HG02759 (cell line): ENCODE measurements around the gene AGAP1.
"Not testable (repeated sequence)": the region's sequence is repeated elsewhere in the genome, so short reads cannot be mapped to it uniquely, and the experiment has no call there.

Experiments used
- ATAC-seq: cut with Tn5 transposase; IDR thresholded peaks from one replicate; pipeline ENCODE4 v1.9.1; 2021; ENCODE audit warnings: mild to moderate bottlenecking, moderate library complexity; ENCODE audit not compliant: unreplicated experiment

AGAP1 gene

GRCh38 chr2:236045251-236046235 is 551.7 kb downstream of the AGAP1 start:
- no peak for ATAC-seq

GRCh38 chr2:236046715-236047114 is 552.9 kb downstream of the AGAP1 start:
- ATAC-seq = no peak

DNA sequence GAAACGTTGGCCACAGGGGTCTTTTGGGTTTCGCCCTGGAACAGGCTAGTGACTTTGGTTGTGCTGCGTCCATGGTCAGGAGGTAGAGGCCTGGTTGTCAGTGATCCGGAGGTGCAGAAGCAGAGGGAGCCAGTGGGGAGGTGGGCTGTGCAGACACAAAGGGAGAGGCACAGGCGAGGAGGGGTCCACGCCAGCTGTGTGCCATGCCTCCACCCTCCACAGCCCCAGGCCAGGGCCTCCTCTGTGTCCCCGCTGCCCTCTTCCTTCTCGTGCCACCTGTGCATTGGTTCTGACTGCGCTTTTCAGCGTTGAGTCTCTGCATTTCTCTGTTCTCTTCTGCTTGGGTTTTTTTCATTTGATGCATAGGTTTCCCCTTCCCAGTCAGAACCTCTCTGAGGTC is 553.3 kb downstream of the AGAP1 start:
- no peak for ATAC-seq

- ATAC-seq = no peak
Measured at GRCh38 chr2:236047886-236048540, 554.2 kb downstream of the AGAP1 start.

DNA sequence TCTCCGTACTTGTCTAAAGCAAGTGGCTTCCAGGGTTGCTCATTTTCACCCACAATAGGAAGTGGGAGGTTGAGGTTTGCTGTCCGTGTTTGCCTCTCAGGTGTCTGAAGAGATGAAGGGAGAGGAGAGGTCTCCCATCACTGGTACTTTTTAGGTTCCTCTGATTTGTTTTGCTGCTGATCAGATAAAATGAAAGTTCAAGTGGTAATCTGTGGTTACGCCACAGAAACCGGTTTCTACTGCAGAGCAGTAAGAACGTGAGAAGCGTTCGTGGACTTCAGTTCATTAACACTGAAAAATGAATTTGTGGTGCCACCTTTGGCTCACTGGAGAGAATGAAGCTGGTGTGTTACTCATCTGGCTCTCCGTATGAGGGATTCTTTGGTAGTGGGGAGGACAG is 556.1 kb downstream of the AGAP1 start:
- ATAC-seq = no peak

- ATAC-seq = no peak
Measured at GRCh38 chr2:236051351-236051750, 557.5 kb downstream of the AGAP1 start.

DNA sequence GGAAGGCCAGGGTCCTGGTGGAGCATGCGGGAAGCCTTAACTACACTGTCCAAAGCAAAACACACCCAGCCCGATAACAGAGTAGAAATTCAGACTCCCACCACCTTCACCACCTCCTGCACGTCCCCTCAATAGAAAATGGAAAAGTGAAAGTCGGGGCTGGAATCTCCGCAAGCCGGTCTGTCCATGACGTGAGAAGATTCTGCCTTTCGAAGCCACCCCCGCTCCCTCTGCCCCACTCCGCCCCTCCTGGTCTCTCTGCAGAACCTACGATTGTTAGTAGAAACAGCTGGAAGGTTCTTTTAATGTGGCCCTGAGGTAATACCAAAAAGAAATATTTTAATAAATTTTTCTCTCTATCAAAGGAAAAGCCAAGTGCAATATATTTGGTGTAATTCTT is 558.0 kb downstream of the AGAP1 start:
- no peak for ATAC-seq

- no peak for ATAC-seq
Measured at GRCh38 chr2:236052206-236052605, 558.4 kb downstream of the AGAP1 start.

DNA sequence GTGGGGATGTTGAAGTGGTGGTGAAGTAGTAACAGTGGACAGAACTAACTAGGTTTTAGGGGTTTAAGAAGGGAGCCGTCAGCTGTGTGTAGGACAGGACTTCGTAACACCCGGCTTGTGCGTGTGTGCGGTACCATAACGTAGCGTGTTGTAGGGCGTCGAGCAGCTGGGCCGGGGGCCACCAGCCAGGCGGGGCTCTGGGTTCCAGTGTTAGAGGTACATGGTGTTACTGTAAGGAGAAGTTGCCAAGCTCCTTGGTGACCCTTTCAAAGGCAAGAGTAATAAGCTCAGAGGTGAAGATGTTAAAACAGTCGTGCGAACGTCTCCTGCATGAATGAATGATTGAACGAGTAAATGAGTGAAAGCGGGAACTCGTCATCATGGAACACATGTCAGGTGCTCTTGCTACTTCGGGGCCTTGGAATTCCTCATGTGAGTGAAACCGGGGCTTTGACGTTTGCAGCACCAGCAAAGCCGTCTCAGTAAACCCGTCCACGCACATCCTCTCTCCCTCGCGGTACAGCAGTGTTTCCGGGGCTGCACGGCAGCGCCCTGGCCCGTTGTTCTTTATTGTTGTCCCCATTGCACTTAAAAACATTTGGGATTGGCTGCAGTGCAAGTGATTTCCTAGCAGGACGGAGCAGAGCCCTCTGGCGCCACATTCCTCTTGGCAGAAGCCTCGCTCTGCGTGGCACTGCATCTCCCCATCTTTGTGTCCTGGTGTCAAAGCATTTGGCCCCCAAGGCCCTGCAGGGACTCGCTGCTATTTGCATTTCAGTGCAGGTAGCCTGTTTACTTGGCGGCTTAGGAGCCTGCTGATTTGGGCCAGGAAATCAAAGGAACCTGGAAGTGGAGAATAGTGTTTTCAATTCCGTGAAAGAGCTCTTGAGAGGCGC is 559.3 kb downstream of the AGAP1 start:
- no peak for ATAC-seq

- ATAC-seq = no peak
Measured at GRCh38 chr2:236054125-236054524, 560.3 kb downstream of the AGAP1 start.

DNA sequence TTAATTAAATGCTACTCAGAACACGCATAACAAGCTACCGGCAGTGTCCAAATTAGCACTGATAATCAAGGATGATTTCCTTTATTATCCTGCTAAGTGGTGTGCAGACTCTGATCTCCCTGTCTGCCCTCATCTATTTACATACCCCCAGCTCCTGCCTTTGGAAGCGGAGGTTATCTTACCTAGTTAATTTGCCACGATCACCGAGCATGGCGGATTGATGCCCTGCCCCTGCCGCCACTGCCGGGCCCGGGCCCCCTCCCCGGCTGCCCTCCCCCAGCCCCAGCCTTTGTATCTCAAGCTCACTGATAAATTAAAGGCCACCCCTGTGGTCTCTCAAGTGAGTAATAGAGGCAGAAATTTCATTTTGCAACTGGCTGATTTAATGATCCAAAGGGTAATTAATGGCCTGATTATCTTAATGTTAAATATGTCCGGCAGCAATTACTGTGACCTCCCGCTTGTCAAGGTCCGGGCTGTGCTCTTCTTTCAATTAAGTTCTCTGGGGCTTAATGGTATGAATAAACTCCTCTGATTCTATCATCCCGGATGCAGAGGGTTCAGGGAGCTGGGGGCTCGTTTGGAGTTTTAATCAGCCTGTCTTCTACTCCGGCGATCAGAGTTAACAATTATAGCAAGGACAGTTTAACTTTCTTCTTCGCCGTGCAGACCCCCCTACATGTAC is 560.9 kb downstream of the AGAP1 start:
- no peak for ATAC-seq

DNA sequence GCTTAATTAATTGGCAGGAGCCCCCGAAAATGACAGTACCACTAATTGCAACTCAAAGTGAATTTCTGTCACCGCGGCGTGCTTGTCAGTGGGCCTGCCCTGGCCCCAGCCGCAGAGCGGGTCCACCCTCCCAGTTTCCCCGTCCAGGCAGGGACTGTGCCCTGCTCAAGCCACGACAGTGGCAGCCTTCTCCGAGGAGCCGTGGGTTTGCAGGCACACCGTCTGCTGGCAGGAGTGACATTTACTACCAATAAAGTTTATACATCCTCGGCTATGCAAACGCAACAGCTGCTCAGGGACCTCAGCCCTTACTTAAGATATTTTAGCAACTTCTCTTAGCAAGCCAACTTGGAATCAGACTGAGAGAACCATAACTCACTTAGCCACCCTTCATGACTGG is 561.6 kb downstream of the AGAP1 start:
- no peak for ATAC-seq

DNA sequence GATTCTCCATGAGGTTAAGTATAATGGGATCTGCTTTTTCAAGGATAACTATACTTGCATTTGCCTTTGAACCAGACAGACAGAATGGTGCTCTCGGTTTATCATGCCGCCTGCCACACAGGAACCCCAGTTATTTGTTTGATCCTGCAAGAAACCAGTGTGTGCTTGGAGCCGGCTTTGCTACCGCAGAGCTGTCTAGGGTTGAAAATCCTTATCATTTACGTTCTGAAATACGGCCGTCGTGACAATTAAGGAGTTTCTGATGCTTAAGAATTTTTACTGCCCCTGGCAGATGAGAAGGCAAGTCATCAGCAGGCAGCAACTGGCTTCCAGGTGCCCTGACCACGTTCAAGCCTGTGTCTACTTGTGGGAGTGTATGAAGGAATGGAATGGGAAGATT is 562.3 kb downstream of the AGAP1 start:
- ATAC-seq = no peak

DNA sequence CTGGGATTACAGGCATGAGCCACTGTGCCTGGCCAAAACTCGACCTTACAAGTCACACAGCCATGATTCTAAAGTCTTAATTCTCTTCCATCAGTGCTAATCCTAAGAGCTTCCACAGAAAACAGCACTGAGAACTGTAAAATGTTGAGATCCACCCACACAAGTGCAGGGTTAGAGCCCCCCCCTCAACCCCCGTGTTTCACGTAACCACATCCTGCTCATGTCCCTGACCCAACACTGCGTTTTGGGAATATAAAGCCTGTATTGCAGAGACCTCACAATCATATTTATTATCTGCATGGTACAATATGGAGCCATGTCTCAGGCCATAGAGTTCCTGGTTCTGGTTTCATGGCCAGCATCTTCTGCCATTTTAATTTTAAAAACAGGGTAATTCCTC is 563.5 kb downstream of the AGAP1 start:
- ATAC-seq = no peak

GRCh38 chr2:236061497-236061896 is 567.7 kb downstream of the AGAP1 start:
- no peak for ATAC-seq

DNA sequence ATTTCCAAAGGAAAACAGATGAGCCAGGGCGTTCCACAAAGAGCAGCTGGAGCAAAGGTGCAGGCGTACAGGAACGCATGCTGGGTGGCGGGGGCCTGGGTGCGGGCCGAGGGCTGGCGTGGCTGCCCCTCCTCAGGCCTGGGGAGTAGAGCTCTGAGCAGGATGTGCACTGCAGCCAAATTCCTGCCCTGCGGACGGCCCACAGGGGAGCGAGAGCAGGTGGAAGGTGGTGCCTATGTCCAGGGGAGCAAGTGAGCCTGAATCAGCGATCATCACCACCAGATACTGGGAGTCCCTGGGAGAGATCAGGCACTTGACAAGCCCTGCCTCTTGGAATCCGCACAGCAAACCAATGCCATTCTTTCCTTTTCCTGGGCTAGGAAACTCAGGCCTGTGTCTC is 568.1 kb downstream of the AGAP1 start:
- no peak for ATAC-seq

GRCh38 chr2:236062806-236063205 is 569.0 kb downstream of the AGAP1 start:
- ATAC-seq = not testable (repeated sequence)

- no peak for ATAC-seq
Measured at GRCh38 chr2:236063994-236064393, 570.2 kb downstream of the AGAP1 start.

- no peak for ATAC-seq
Measured at GRCh38 chr2:236065314-236066160, 571.7 kb downstream of the AGAP1 start.

GRCh38 chr2:236070236-236070635 is 576.4 kb downstream of the AGAP1 start:
- no peak for ATAC-seq
